ENCODE data around the gene RBM6. TPM values are rescaled to one million over a fixed set of nuclear protein-coding genes. Genes with fewer than 3 reads are reported as not detected.

RBM6 gene
- total RNA-seq, 3 donors from 2014 or later: 92.2 to 158 (median 154) TPM

DNA sequence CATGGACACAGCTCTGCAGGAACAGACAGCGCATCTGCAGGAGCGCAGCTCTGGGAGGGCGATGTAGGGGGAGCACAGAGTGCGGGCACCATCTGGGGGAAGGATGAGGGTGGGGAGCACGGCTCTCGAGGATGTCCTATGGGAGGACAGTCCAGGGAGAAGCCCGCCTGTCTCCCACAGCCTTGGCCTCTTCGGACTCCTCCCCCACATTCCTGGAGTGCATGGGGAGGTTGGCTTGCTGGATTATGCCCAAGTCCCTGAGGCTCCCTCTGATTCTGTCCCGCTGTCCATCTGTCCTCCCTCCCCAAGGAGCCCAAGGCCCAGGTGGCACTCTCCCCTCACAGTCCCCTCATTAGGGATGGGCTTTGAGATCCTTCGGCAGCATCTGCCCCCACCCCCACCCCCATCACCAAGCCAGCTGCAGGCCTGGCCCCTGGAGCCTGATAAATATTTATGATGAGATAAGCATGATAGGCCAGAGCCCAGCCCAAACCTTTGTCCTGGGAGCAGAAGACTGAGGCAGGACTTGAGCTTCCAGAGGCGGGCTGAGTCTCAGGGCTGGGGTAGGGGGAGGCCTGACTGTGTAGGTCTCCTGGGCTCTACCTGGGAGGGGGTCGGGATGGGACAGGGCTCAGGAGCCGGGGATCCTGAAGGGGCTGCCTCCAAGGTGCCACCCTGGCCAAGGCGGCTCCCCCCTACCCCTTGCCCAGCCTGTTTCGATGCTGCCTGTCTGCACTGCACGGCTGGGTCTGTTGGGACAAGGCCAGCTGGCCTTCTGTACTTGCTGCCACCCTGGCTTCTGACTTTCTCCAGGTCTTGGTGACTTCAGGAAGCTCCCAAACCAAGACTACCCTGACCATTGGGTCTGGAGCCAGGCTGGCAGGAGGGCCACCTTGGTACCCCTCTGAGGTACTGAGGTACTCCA lies 186.6 kb downstream of the RBM6 start:
- no peak overlapping the region for H3K4me3 ChIP-seq
- TF ChIP-seq POLR2A (IDR thresholded peaks at IDR 0.05): no peak
- no peak for TF ChIP-seq POLR2AphosphoS5 (IDR thresholded peaks at IDR 0.05)
- TF ChIP-seq, protein P1, sequence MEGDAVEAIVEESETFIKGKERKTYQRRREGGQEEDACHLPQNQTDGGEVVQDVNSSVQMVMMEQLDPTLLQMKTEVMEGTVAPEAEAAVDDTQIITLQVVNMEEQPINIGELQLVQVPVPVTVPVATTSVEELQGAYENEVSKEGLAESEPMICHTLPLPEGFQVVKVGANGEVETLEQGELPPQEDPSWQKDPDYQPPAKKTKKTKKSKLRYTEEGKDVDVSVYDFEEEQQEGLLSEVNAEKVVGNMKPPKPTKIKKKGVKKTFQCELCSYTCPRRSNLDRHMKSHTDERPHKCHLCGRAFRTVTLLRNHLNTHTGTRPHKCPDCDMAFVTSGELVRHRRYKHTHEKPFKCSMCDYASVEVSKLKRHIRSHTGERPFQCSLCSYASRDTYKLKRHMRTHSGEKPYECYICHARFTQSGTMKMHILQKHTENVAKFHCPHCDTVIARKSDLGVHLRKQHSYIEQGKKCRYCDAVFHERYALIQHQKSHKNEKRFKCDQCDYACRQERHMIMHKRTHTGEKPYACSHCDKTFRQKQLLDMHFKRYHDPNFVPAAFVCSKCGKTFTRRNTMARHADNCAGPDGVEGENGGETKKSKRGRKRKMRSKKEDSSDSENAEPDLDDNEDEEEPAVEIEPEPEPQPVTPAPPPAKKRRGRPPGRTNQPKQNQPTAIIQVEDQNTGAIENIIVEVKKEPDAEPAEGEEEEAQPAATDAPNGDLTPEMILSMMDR (IDR thresholded peaks at IDR 0.05): no peak
- intact Hi-C loops (cut with DNase I; ENCODE audit: low total_unique reads): loop anchor here (10.0 kb wide), 1 partner anchor 58 kb away; no protein-coding TSS in a partner anchor
- no peaks in the 10 kb centered on the region for H3K36me3 ChIP-seq
- peak overlapping the region in 1 of 2 donors; percentile 64 for H3K27ac ChIP-seq
- peaks cover 24 to 28% of the 10 kb centered on the region in 2 donors for H3K4me1 ChIP-seq
- DNase-seq (ENCODE audit: low spot score in 2 of 2): peak in 1 of 2 donors; percentile 61
- H3K9me3 ChIP-seq: no peaks in the 10 kb centered on the region
- H3K27me3 ChIP-seq: no peaks in the 10 kb centered on the region

Other genes with a start within 250 kb of the RBM6 start
- 1 to 10 TPM in 2 of 3 donors, under 1 TPM in 1; 0.98 to 1.3 (median 1.0) TPM for gene AMIGO3, start 220.5 kb upstream of the RBM6 start, total RNA-seq
- gene GMPPB, start 216.2 kb upstream of the RBM6 start, total RNA-seq: 10 to 100 TPM; 17.4 to 40.0 (median 21.2) TPM
- gene IP6K1, start 153.6 kb upstream of the RBM6 start, total RNA-seq: 10 to 100 TPM; 24.8 to 45.9 (median 45.8) TPM
- not detected for gene CDHR4, start 140.3 kb upstream of the RBM6 start, total RNA-seq
- gene INKA1, start 136.9 kb upstream of the RBM6 start, total RNA-seq: 1 to 10 TPM; 2.3 to 4.5 (median 4.2) TPM
- gene UBA7, start 126.2 kb upstream of the RBM6 start, total RNA-seq: 10 to 100 TPM; 26.4 to 77.4 (median 50.5) TPM
- 1 to 10 TPM; 1.6 to 2.0 (median 1.9) TPM for gene TRAIP, start 83.6 kb upstream of the RBM6 start, total RNA-seq
- gene CAMKV, start 70.2 kb upstream of the RBM6 start, total RNA-seq: 1 to 10 TPM in 1 of 3 donors, not detected in 2; 1.5 TPM
- gene MST1R, start 36.3 kb upstream of the RBM6 start, total RNA-seq: 10 to 100 TPM in 1 of 3 donors, 1 to 10 TPM in 1, under 1 TPM in 1; 0.16 to 11.9 (median 7.5) TPM
- gene MON1A, start 10.3 kb upstream of the RBM6 start, total RNA-seq: 10 to 100 TPM in 2 of 3 donors, 1 to 10 TPM in 1; 9.1 to 12.5 (median 11.3) TPM
- 100 to 1,000 TPM; 214 to 343 (median 296) TPM for gene RBM5, start 148.8 kb downstream of the RBM6 start, total RNA-seq
- gene SEMA3F, start 215.2 kb downstream of the RBM6 start, total RNA-seq: 10 to 100 TPM in 2 of 3 donors, 1 to 10 TPM in 1; 7.7 to 49.8 (median 26.9) TPM